IPS-15b (cell line): Measurements from ENCODE around the gene ASPSCR1.
"Not testable (repeated sequence)": the region's sequence is repeated elsewhere in the genome, so short reads cannot be mapped to it uniquely, and the experiment has no call there.

Experiments used
- H3K27me3 ChIP-seq: one replicate; pipeline ENCODE4 v1.6.1; 2013; ENCODE audit warnings: low read length; ENCODE audit not compliant: control insufficient read depth, insufficient read depth
- H3K36me3 ChIP-seq: one replicate; pipeline ENCODE4 v1.6.1; 2013; ENCODE audit warnings: low read length; ENCODE audit not compliant: control insufficient read depth, insufficient read depth
- H3K4me1 ChIP-seq: one replicate; pipeline ENCODE4 v1.6.1; 2013; ENCODE audit warnings: mild to moderate bottlenecking, low read length; ENCODE audit not compliant: control insufficient read depth, insufficient read depth
- H3K4me3 ChIP-seq: one replicate; pipeline ENCODE4 v1.5.1; 2013; ENCODE audit warnings: low read depth, low read length
- H3K9ac ChIP-seq: one replicate; pipeline ENCODE4 v1.6.1; 2013; ENCODE audit warnings: low read depth, mild to moderate bottlenecking, low read length
- H3K9me3 ChIP-seq: one replicate; pipeline ENCODE4 v1.6.1; 2013; ENCODE audit warnings: mild to moderate bottlenecking, low read length; ENCODE audit not compliant: control insufficient read depth, insufficient read depth

ASPSCR1 gene

GRCh38 chr17:81981511-81981910 is 4.1 kb downstream of the ASPSCR1 start:
- H3K4me1 ChIP-seq, H3K27me3 ChIP-seq, H3K9me3 ChIP-seq, H3K9ac ChIP-seq, H3K4me3 ChIP-seq: not testable (repeated sequence)
- H3K36me3 ChIP-seq = peaks cover 24% of the 10 kb centered on the region

DNA sequence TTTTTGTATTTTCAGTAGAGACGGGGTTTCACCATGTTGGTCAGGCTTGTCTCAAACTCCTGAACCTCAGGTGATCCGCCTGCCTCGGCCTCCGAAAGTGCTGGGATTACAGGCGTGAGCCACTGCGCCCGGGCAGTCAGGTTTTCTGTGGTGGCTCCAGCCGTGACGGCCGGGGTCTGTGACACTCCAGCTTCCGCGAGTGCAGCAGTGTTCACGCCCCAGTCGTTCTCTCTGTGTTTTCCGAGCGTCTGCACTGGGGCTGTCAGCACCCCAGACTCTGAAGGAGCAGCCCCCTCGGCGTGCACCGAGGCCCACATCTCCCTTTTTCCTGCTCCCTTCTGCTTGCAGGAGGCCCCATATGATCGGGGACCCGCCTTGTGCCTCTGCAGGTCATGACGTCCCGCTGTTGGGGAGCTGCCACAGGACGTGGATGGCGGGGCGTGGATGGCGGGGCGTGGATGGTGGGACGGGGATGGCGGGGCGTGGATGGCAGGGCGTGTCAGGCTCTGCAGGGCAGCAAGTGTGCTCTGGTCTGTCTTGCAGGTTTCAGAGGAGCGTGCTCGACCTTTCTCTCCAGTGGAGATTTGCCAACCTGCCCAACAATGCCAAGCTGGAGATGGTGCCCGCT is 5.7 kb downstream of the ASPSCR1 start:
- Histone ChIP-seq H3K9ac (no peak overlapping the region), H3K4me1 (peaks cover 2% of the 10 kb centered on the region), H3K36me3 (peaks cover 27% of the 10 kb centered on the region), H3K4me3 (no peak overlapping the region), H3K9me3 (no peaks in the 10 kb centered on the region), H3K27me3 (no peaks in the 10 kb centered on the region)

DNA sequence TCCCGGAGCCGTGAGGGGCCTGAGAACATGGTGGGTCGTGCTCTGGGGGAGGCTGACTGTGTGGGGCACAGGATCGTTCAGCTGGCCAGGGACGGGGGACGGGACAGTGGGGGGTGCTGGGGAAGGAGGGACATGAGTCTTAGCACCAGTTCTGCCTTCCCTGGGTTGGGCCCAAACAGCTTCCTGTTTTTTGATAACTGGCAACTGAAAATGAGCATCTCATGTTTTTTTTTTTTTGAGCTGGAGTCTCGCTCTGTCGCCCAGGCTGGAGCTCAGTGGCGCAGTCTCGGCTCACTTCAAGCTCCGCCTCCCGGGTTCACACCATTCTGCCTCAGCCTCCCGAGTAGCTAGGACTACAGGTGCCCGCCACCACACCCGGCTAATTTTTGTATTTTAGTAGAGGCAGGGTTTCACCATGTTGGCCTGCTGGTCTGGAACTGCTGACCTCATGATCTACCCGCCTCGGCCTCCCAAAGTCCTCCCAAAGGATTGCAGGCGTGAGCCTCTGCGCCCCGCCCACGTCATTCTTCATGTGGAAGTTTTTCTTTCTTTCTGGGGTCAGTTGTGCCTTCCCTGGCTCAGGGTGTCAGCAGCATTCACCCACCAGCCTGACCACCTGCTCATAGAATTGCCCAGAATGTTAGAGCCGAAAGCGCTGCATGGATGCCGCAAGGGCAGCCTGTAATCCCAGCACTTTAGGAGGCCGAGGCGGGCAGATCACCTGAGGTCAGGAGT is 6.4 kb downstream of the ASPSCR1 start:
- H3K4me1 ChIP-seq = peaks cover under 1% of the 10 kb centered on the region
- H3K36me3 ChIP-seq = peaks cover 27% of the 10 kb centered on the region
- H3K9me3 ChIP-seq = no peaks in the 10 kb centered on the region
- H3K27me3 ChIP-seq = no peaks in the 10 kb centered on the region
- H3K9ac ChIP-seq = no peak overlapping the region
- H3K4me3 ChIP-seq = no peak overlapping the region

- no peaks in the 10 kb centered on the region for H3K27me3 ChIP-seq
- no peak overlapping the region for H3K9ac ChIP-seq
- no peaks in the 10 kb centered on the region for H3K9me3 ChIP-seq
- no peaks in the 10 kb centered on the region for H3K4me1 ChIP-seq
- peaks cover 27% of the 10 kb centered on the region for H3K36me3 ChIP-seq
- no peak overlapping the region for H3K4me3 ChIP-seq
Observed at GRCh38 chr17:81984773-81985410, 7.5 kb downstream of the ASPSCR1 start.

DNA sequence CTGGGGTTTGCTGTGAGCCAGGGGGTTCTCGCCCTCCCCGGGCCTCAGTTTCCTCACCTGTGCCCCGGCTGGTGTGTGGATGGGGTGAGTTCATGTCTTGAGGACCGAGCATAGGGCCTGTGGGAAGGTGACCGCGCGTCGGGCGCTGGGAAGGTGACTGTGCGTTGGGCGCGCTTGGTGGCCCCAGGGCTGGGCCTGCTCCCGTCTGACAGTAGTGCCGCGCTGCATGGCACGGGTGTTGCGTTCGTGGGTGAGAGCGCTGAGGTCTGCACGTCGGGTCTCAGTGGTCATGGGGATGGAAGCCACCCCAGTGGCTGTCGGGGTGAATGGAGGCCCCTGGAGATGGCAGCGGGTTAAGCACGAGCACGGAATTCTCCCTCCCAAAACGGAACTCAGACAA is 9.2 kb downstream of the ASPSCR1 start:
- no peaks in the 10 kb centered on the region for H3K9me3 ChIP-seq
- H3K9ac ChIP-seq = no peak overlapping the region
- H3K27me3 ChIP-seq = no peaks in the 10 kb centered on the region
- no peak overlapping the region for H3K4me3 ChIP-seq
- no peaks in the 10 kb centered on the region for H3K4me1 ChIP-seq
- H3K36me3 ChIP-seq = peaks cover 27% of the 10 kb centered on the region

DNA sequence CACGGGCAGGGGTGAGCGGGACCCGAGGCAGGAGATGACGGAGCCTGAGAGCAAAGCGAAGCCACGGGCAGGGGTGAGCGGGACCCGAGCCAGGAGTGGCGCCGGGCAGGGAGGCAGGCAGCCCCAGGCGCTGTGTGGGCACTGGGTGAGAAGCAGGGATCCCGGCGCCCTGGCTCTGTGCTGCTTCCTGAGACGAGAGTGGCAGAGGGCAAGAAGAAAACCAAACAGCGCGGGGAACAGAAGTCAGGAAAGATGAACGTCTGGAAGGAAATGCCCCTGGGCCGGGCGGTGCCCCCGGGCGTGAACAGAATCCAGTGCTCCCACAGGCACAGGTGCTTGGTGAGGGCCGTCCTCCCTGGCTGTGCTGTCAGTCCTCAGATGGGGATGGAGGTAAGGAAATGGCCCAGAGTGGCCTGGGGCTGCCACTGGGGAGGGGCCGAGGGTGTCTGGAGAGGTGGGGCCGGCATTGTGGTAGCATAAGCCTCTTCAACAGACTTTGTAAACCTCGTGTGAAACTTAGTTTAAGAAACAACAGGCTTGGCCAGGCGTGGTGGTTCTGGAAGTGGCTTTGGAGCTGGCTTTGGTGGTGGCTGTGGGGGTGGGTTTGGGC is 9.8 kb downstream of the ASPSCR1 start:
- no peaks in the 10 kb centered on the region for H3K9me3 ChIP-seq
- H3K4me3 ChIP-seq = no peak overlapping the region
- no peak overlapping the region for H3K9ac ChIP-seq
- no peaks in the 10 kb centered on the region for H3K4me1 ChIP-seq
- H3K36me3 ChIP-seq = peaks cover 27% of the 10 kb centered on the region
- H3K27me3 ChIP-seq = no peaks in the 10 kb centered on the region

- no peaks in the 10 kb centered on the region for H3K9me3 ChIP-seq
- H3K4me3 ChIP-seq = no peak overlapping the region
- H3K9ac ChIP-seq = peak overlapping the region; percentile 47
- no peaks in the 10 kb centered on the region for H3K27me3 ChIP-seq
- H3K36me3 ChIP-seq = peaks cover 4% of the 10 kb centered on the region
- no peaks in the 10 kb centered on the region for H3K4me1 ChIP-seq
Observed at GRCh38 chr17:81990836-81991683, 13.6 kb downstream of the ASPSCR1 start.

DNA sequence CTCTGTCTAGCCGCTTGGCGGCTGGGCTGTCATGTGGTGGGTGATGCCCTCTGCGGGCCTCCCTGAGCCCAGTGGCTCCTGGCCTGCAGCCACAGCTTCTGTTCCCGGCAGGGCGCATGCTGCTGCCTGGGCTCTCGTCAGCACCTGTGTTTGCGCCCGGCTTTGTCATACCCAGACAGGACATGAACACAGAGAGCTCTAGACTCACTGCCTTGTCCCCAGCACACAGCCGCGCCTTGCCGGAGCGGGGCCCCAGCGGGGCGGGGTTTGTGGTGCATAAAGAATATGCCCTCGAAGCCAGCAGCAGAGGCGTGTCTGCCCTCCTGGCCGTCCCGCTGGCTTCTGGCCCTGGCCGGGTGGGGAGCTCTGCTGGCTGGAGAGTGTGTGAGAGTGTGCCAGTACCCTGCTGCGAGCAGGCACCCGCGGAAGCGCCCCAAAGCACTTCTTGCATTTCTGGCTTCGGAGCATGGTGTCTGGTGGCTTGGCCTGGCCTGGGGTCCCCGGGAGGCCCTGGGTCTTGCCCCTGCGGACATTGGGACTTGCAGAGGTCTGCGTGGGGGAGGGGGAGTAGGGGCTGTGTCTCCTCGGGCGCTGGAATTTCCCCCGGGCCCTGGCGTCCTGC is 14.4 kb downstream of the ASPSCR1 start:
- H3K9me3 ChIP-seq = no peaks in the 10 kb centered on the region
- no peak overlapping the region for H3K4me3 ChIP-seq
- H3K4me1 ChIP-seq = no peaks in the 10 kb centered on the region
- peak overlapping the region; percentile 47 for H3K9ac ChIP-seq
- H3K36me3 ChIP-seq = peaks cover 5% of the 10 kb centered on the region
- H3K27me3 ChIP-seq = no peaks in the 10 kb centered on the region

GRCh38 chr17:81992306-81993102 is 15.1 kb downstream of the ASPSCR1 start:
- Histone ChIP-seq H3K36me3 (peaks cover 5% of the 10 kb centered on the region), H3K4me1 (no peaks in the 10 kb centered on the region), H3K9me3 (no peaks in the 10 kb centered on the region), H3K27me3 (no peaks in the 10 kb centered on the region), H3K9ac (peak overlapping the region; percentile 47), H3K4me3 (no peak overlapping the region)

DNA sequence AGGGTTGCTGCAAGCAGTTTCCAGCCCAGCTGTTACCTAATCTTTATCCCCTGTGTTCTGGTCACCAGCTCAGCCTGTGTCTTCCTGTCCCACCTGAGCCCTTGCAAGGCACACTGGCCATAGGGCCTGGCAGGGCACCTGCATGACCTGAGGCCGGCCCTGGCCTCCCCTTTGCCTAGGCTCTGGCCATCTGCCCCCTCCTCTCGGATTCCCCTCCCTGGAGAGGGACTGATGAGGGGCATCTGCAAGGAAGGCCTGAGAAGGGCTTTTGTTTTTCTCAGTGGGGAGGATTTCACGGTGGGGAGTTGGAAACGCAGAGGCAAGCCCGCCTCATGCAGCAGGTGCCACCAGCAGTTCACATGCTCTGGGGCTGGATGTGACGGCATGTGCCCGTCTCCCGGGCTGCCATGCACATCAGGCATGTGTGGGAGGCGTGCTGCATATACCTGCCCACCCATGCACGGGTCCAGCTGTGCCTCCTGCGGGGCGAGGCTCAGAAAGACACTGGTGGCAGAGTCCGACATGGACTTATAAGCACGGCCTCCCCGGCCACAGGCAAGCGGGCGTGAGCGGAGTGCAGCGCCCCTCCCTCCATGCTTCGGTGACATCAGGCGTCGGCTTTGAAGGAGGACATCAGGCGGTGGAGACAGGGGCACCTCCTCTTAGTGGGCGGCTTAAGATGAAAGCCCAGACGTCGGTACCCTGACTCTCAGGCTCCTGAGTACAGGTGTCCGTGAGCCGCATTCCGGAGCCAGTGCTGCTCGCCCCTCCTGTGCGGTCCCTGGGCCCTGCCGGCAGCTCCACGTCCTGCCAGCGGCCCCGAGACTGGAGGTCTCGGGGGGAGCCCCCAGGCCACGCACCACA is 16.5 kb downstream of the ASPSCR1 start:
- H3K9ac ChIP-seq = no peak overlapping the region
- no peaks in the 10 kb centered on the region for H3K9me3 ChIP-seq
- no peaks in the 10 kb centered on the region for H3K27me3 ChIP-seq
- peaks cover 4% of the 10 kb centered on the region for H3K36me3 ChIP-seq
- no peaks in the 10 kb centered on the region for H3K4me1 ChIP-seq
- no peak overlapping the region for H3K4me3 ChIP-seq
